B cell (primary cell): ENCODE results near the gene GRK5.

Experiments
- EZH2 ChIP-seq: IDR thresholded peaks from 2 replicates; pipeline ENCODE4 v1.6.1; 2012; ENCODE audit warnings: borderline replicate concordance, low read depth, mild to moderate bottlenecking, moderate library complexity, low read length; ENCODE audit not compliant: insufficient read depth, poor library complexity, severe bottlenecking
- TF ChIP-seq, protein P1 (sequence below): fragments of 200-600 bp; IDR thresholded peaks from one replicate; pipeline ENCODE4 v1.8.0; 2022; ENCODE audit warnings: antibody characterized with exemption, mild to moderate bottlenecking

DNA sequence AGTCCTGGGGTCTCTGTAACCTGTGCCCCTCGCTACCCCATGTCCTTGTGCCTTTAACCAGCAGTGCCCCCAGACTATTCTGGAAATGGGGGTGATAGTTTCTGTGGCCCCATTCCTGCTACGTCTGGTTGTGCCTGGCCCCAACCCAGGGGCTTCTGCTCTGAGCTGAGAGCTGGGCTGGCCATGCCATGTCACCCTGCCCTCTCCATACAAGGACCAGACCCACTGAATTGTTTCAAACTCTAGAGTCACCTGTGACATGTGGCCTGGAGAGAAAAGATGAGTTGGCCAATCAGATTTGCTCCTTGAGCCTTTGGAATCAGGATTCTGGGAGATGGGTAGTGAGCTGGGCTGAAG lies 108.6 kb downstream of the GRK5 start:
- TF ChIP-seq, protein P1, sequence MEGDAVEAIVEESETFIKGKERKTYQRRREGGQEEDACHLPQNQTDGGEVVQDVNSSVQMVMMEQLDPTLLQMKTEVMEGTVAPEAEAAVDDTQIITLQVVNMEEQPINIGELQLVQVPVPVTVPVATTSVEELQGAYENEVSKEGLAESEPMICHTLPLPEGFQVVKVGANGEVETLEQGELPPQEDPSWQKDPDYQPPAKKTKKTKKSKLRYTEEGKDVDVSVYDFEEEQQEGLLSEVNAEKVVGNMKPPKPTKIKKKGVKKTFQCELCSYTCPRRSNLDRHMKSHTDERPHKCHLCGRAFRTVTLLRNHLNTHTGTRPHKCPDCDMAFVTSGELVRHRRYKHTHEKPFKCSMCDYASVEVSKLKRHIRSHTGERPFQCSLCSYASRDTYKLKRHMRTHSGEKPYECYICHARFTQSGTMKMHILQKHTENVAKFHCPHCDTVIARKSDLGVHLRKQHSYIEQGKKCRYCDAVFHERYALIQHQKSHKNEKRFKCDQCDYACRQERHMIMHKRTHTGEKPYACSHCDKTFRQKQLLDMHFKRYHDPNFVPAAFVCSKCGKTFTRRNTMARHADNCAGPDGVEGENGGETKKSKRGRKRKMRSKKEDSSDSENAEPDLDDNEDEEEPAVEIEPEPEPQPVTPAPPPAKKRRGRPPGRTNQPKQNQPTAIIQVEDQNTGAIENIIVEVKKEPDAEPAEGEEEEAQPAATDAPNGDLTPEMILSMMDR = no peak
- TF ChIP-seq EZH2 = no peak
